ENCODE measurements around the gene TLE2. TPM values are rescaled to one million over a fixed set of nuclear protein-coding genes. Genes with fewer than 3 reads are reported as not detected.
A peak's percentile ranks its signal among the peaks of the same experiment; 100 is the strongest.

The TLE2 gene
- polyA plus RNA-seq, 3 donors: not detected

DNA sequence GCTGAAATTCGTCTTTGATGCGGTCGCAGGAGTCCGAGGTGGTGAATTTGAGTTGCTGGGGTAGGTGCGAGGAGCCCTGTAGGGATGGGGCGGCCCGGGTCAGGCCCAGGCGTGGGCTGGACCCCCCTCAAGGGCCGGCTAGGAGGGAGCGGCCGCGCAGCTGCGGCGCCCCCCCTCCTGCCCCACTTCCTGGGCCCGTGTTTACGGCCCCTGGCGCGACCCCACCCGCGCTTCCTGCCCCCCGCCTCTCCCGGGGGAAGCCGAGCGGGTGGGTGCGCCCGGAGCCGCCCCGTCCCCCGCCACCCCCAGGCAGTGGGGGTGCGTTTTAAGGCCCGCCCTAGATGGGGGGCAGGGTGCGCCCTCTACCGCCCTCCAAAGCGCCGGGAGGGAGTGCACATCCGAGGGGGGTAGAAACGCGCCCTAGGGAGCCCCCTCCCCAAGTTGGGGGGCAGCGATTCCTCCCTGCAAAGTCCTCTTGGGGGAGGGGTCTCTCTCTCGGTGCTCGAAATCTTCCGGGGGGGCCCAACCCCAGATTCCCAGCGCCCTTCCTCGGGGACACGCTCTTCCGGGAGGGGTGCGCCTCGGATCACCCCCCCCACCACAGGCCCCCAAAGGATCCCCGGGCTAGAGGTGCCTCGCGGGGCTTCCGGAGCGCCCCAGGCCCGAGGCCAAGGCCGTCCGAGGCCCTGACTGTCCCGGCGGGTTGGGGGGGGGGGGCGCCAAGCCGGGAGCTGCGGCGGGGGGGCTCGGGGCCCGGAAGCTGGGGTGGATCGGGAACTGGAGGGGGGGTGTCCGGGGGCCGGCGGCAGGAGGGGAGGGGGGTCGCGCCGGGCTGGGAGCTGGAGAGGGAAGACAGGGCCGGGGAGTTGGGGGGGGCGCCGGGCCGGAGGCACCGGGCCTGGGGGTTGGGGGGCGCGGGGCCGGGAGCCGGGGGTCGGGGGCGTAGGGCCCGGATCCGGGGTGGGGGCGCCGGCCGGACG lies 32.4 kb upstream of the TLE2 start:
- Histone ChIP-seq H3K27ac (ENCODE audit: low read depth in 1 of 2, low read length in 2 of 2) (peak overlapping the region; percentile 71 to 73), H4K20me1 (ENCODE audit: insufficient read depth, low read length) (peaks cover 45% of the 10 kb centered on the region), H2AFZ (ENCODE audit: insufficient read depth, low read depth, low read length, poor library complexity, severe bottlenecking) (peak overlapping the region; percentile 67), H3K4me1 (ENCODE audit: control insufficient read depth in 1 of 2, insufficient read depth in 2 of 2, low read length in 2 of 2) (peaks cover 22 to 31% of the 10 kb centered on the region in 2 donors), H3K27me3 (ENCODE audit: control insufficient read depth in 2 of 2, insufficient read depth in 2 of 2, low read length in 2 of 2) (no peaks in the 10 kb centered on the region), H3K9ac (ENCODE audit: insufficient read depth, low read length, poor library complexity, severe bottlenecking) (peak overlapping the region; percentile 70), H3K36me3 (replicated peaks in 1 of 2; ENCODE audit: control insufficient read depth in 1 of 2, insufficient read depth in 2 of 2, low read length in 2 of 2) (peaks cover 32 to 36% of the 10 kb centered on the region in 2 donors), H3K9me3 (replicated peaks in 1 of 2; ENCODE audit: control insufficient read depth in 1 of 2, insufficient read depth in 1 of 2, low read length in 2 of 2) (no peaks in the 10 kb centered on the region), H3K79me2 (ENCODE audit: insufficient read depth, low read length) (peaks cover 45% of the 10 kb centered on the region), H3K4me3 (replicated peaks in 1 of 3; ENCODE audit: low read depth in 2 of 3, low read length in 3 of 3) (peak overlapping the region; percentile 87 to 90 (median 87)), H3K4me2 (replicated peaks; ENCODE audit: extremely low read depth, low read length, poor library complexity, severe bottlenecking) (peak overlapping the region; percentile 86)
- H3K36me3 Mint-ChIP-seq: peaks cover 27 to 35% of the 10 kb centered on the region in 2 donors
- H3K27me3 Mint-ChIP-seq (ENCODE audit: low read depth in 3 of 3): peaks cover 2 to 6% (median 6%) of the 10 kb centered on the region in 3 donors
- 1% methylated on average over 50 of the region's 88 CpGs for WGBS (ENCODE audit: insufficient coverage)
- H3K9me3 Mint-ChIP-seq: no peaks in the 10 kb centered on the region
- H3K4me3 Mint-ChIP-seq: peak overlapping the region; percentile 71 to 76
- H3K27ac Mint-ChIP-seq: peak overlapping the region in 3 of 7 donors; percentile 58 to 78 (median 77)
- TF ChIP-seq, protein P1, sequence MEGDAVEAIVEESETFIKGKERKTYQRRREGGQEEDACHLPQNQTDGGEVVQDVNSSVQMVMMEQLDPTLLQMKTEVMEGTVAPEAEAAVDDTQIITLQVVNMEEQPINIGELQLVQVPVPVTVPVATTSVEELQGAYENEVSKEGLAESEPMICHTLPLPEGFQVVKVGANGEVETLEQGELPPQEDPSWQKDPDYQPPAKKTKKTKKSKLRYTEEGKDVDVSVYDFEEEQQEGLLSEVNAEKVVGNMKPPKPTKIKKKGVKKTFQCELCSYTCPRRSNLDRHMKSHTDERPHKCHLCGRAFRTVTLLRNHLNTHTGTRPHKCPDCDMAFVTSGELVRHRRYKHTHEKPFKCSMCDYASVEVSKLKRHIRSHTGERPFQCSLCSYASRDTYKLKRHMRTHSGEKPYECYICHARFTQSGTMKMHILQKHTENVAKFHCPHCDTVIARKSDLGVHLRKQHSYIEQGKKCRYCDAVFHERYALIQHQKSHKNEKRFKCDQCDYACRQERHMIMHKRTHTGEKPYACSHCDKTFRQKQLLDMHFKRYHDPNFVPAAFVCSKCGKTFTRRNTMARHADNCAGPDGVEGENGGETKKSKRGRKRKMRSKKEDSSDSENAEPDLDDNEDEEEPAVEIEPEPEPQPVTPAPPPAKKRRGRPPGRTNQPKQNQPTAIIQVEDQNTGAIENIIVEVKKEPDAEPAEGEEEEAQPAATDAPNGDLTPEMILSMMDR (IDR thresholded peaks at IDR 0.05): peak; percentile 31
- intact Hi-C loops (cut with micrococcal nuclease): no loop called here
- H3K4me1 Mint-ChIP-seq: peaks cover 21% of the 10 kb centered on the region
- peak in 1 of 3 donors; percentile 16 for DNase-seq

DNA sequence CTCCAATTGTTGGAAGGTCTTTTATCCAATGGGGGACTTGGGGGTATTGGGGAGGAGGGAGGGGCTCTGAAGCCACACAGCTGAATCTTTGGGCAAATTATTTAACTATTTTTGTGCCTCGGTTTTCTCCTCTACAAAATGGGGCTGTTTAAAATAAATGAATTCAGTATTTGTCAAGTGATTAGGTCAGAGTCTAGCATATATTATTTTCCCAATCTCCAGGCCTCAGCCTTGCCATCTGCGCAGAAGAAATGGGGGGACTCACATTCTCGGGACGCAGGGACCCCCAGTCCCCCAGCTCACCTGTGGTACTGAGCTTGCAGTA lies 31.7 kb upstream of the TLE2 start:
- TF ChIP-seq, protein P1 (IDR thresholded peaks at IDR 0.05): no peak
- peaks cover 22 to 31% of the 10 kb centered on the region in 2 donors for H3K4me1 ChIP-seq (ENCODE audit: control insufficient read depth in 1 of 2, insufficient read depth in 2 of 2, low read length in 2 of 2)
- H4K20me1 ChIP-seq (ENCODE audit: insufficient read depth, low read length): peaks cover 52% of the 10 kb centered on the region
- H3K4me3 ChIP-seq (replicated peaks in 1 of 3; ENCODE audit: low read depth in 2 of 3, low read length in 3 of 3): peak overlapping the region; percentile 87 to 90 (median 87)
- no peaks in the 10 kb centered on the region for H3K9me3 ChIP-seq (replicated peaks in 1 of 2; ENCODE audit: control insufficient read depth in 1 of 2, insufficient read depth in 1 of 2, low read length in 2 of 2)
- peak overlapping the region; percentile 71 to 76 for H3K4me3 Mint-ChIP-seq
- peaks cover 2 to 6% (median 3%) of the 10 kb centered on the region in 3 donors for H3K27me3 Mint-ChIP-seq (ENCODE audit: low read depth in 3 of 3)
- H3K4me1 Mint-ChIP-seq: peaks cover 21% of the 10 kb centered on the region
- H3K27ac Mint-ChIP-seq: peak overlapping the region; percentile 22 to 82 (median 61)
- peaks cover 35 to 42% of the 10 kb centered on the region in 2 donors for H3K36me3 ChIP-seq (replicated peaks in 1 of 2; ENCODE audit: control insufficient read depth in 1 of 2, insufficient read depth in 2 of 2, low read length in 2 of 2)
- peaks cover 27 to 42% of the 10 kb centered on the region in 2 donors for H3K36me3 Mint-ChIP-seq
- peak overlapping the region; percentile 52 to 71 for H3K27ac ChIP-seq (ENCODE audit: low read depth in 1 of 2, low read length in 2 of 2)
- H2AFZ ChIP-seq (ENCODE audit: insufficient read depth, low read depth, low read length, poor library complexity, severe bottlenecking): peak overlapping the region; percentile 67
- H3K4me2 ChIP-seq (replicated peaks; ENCODE audit: extremely low read depth, low read length, poor library complexity, severe bottlenecking): peak overlapping the region; percentile 86
- no peaks in the 10 kb centered on the region for H3K9me3 Mint-ChIP-seq
- intact Hi-C loops (cut with micrococcal nuclease): no loop called here
- no peak for DNase-seq
- WGBS (ENCODE audit: insufficient coverage): 7% methylated on average over 3 of the region's 4 CpGs
- peaks cover 45% of the 10 kb centered on the region for H3K79me2 ChIP-seq (ENCODE audit: insufficient read depth, low read length)
- peak overlapping the region; percentile 70 for H3K9ac ChIP-seq (ENCODE audit: insufficient read depth, low read length, poor library complexity, severe bottlenecking)
- no peaks in the 10 kb centered on the region for H3K27me3 ChIP-seq (ENCODE audit: control insufficient read depth in 2 of 2, insufficient read depth in 2 of 2, low read length in 2 of 2)

All from CD14-positive monocyte (primary cell).